ENCODE results near the gene PKN1.

DNA sequence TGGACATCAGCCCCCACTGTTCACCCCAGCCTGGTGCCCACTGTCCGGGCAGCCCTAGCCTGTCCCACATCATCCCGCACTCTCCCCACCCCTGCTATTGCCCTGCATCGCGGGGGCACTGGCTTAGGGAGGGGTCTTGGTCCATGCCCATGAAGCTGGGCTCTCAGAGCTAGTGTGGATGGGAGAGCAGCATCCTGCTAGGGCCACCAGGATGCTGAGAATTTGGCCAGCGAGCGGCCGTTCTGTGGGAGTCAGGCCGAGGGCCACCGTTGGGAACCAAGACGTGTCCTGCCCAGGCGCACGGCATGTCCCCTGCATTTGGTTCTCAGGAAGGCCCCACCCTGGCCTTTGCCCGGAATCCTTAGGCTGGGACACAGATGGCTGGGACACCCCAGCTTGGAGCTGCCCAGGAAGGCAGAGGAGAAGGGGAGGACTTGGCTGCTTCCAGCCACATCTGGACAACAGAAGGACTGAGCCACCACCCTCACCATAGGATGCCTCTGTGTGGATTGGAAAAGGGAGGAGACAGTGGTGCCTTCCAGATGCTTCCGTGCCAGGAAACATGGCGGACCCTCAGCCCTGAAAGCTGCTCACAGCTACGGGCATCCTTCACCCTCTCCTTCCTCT lies 37.3 kb upstream of the PKN1 start:
- no peak for TF ChIP-seq GABPA (IDR thresholded peaks at IDR 0.05; ENCODE audit: low read depth)
- TF ChIP-seq, protein P1, sequence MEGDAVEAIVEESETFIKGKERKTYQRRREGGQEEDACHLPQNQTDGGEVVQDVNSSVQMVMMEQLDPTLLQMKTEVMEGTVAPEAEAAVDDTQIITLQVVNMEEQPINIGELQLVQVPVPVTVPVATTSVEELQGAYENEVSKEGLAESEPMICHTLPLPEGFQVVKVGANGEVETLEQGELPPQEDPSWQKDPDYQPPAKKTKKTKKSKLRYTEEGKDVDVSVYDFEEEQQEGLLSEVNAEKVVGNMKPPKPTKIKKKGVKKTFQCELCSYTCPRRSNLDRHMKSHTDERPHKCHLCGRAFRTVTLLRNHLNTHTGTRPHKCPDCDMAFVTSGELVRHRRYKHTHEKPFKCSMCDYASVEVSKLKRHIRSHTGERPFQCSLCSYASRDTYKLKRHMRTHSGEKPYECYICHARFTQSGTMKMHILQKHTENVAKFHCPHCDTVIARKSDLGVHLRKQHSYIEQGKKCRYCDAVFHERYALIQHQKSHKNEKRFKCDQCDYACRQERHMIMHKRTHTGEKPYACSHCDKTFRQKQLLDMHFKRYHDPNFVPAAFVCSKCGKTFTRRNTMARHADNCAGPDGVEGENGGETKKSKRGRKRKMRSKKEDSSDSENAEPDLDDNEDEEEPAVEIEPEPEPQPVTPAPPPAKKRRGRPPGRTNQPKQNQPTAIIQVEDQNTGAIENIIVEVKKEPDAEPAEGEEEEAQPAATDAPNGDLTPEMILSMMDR (IDR thresholded peaks at IDR 0.05; ENCODE audit: insufficient read depth, low read length): no peak

All from HL-60 (cell line).